ENCODE results near the gene BTNL9. TPM values are rescaled to one million over a fixed set of nuclear protein-coding genes. Genes with fewer than 3 reads are reported as not detected.

Gene BTNL9
- polyA plus RNA-seq, 1 of the 3 experiments (the other 2 are of a cell fraction) = not detected

- ChIA-PET CTCF (no interaction called here), POLR2A (no interaction called here)
- Histone ChIP-seq H3K4me3 (ENCODE audit: low read depth in 2 of 2, low read length in 1 of 2) (no peak overlapping the region), H3K27me3 (ENCODE audit: insufficient read depth) (peaks cover 3% of the 10 kb centered on the region; the same call in 1 of the 2 replicates), H3K9me2 (no peaks in the 10 kb centered on the region), H3K4me2 (no peak overlapping the region), H4K20me1 (ENCODE audit: insufficient read depth) (no peaks in the 10 kb centered on the region), H3K9me3 (no peaks in the 10 kb centered on the region), H3K79me2 (ENCODE audit: insufficient read depth) (no peaks in the 10 kb centered on the region), H3K4me1 (ENCODE audit: control insufficient read depth in 1 of 2, insufficient read depth in 2 of 2, low read depth in 1 of 2, low read length in 1 of 2) (no peaks in the 10 kb centered on the region), H3K9ac (no peak overlapping the region), H3K27ac (ENCODE audit: low read depth in 2 of 2, low read length in 1 of 2) (no peak overlapping the region), H2AFZ (ENCODE audit: low read depth) (no peak overlapping the region), H3F3A (replicated peaks; ENCODE audit: insufficient read depth) (no peaks in the 10 kb centered on the region), H3K36me3 (replicated peaks in 1 of 2; ENCODE audit: control insufficient read depth in 1 of 2, insufficient read depth in 2 of 2, low read length in 1 of 2) (no peaks in the 10 kb centered on the region)
- no peak for DNase-seq
- TF ChIP-seq EZH2phosphoT487 (IDR thresholded peaks at IDR 0.05; ENCODE audit: borderline replicate concordance, low read depth) (no peak), IRF3 (IDR thresholded peaks at IDR 0.05; ENCODE audit: low read depth, low read length) (no peak), FOXM1 (IDR thresholded peaks at IDR 0.05; ENCODE audit: low read depth) (no peak), JUND (IDR thresholded peaks at IDR 0.05) (no peak), NFIC (IDR thresholded peaks at IDR 0.05; ENCODE audit: borderline replicate concordance) (no peak), USF2 (IDR thresholded peaks at IDR 0.05; ENCODE audit: borderline replicate concordance, low read depth, low read length) (no peak), RCOR1 (IDR thresholded peaks at IDR 0.05; ENCODE audit: low read length) (no peak), RFX5 (IDR thresholded peaks at IDR 0.05; ENCODE audit: low read length) (no peak), RAD21 (IDR thresholded peaks at IDR 0.05; ENCODE audit: low read length) (no peak), POLR2AphosphoS5 (IDR thresholded peaks at IDR 0.05; ENCODE audit: low read depth, low read length) (no peak), USF1 (IDR thresholded peaks at IDR 0.05; ENCODE audit: borderline replicate concordance, low read depth) (no peak), ELF1 (IDR thresholded peaks at IDR 0.05) (no peak), SMC3 (IDR thresholded peaks at IDR 0.05; ENCODE audit: low read depth, low read length) (no peak), NRF1 (IDR thresholded peaks at IDR 0.05; ENCODE audit: low read depth, low read length) (no peak), EP300 (IDR thresholded peaks at IDR 0.05; ENCODE audit: borderline replicate concordance in 1 of 2, low read depth in 1 of 2, low read length in 1 of 2) (no peak)
Measured at GRCh38 chr5:181001947-181002346, 38.1 kb upstream of the BTNL9 start.

GRCh38 chr5:181005791-181006190 is 34.3 kb upstream of the BTNL9 start:
- TF ChIP-seq MAX (IDR thresholded peaks at IDR 0.05; ENCODE audit: low read depth) (no peak), GATA2 (CRISPR knock-in tag; IDR thresholded peaks at IDR 0.05) (no peak), TAF1 (IDR thresholded peaks at IDR 0.05; ENCODE audit: borderline replicate concordance, low read depth, low read length) (no peak), IRF3 (IDR thresholded peaks at IDR 0.05; ENCODE audit: low read depth, low read length) (no peak), TCF12 (IDR thresholded peaks at IDR 0.05) (no peak), SMC3 (IDR thresholded peaks at IDR 0.05; ENCODE audit: low read depth, low read length) (no peak), CHD2 (IDR thresholded peaks at IDR 0.05; ENCODE audit: low read length, partially characterized antibody) (no peak), FOXM1 (IDR thresholded peaks at IDR 0.05; ENCODE audit: low read depth) (no peak)
- H4K20me1 ChIP-seq (ENCODE audit: insufficient read depth) = no peaks in the 10 kb centered on the region
- H3K27me3 ChIP-seq (ENCODE audit: insufficient read depth) = peaks cover 3% of the 10 kb centered on the region; the same call in 1 of the 2 replicates
- H3K9me2 ChIP-seq = no peaks in the 10 kb centered on the region
- no peak overlapping the region for H3K4me2 ChIP-seq
- ChIA-PET POLR2A (no interaction called here), CTCF (no interaction called here)
- H3K27ac ChIP-seq (ENCODE audit: low read depth in 2 of 2, low read length in 1 of 2) = no peak overlapping the region
- 20% methylated on average over 9 of the region's 9 CpGs for WGBS (ENCODE audit: low lambda C conversion rate)
- no peaks in the 10 kb centered on the region for H3K36me3 ChIP-seq (replicated peaks in 1 of 2; ENCODE audit: control insufficient read depth in 1 of 2, insufficient read depth in 2 of 2, low read length in 1 of 2)
- H2AFZ ChIP-seq (ENCODE audit: low read depth) = no peak overlapping the region
- H3K4me3 ChIP-seq (ENCODE audit: low read depth in 2 of 2, low read length in 1 of 2) = no peak overlapping the region
- no peak overlapping the region for H3K9ac ChIP-seq
- no peaks in the 10 kb centered on the region for H3F3A ChIP-seq (replicated peaks; ENCODE audit: insufficient read depth)
- no peaks in the 10 kb centered on the region for H3K9me3 ChIP-seq
- no peaks in the 10 kb centered on the region for H3K79me2 ChIP-seq (ENCODE audit: insufficient read depth)
- H3K4me1 ChIP-seq (ENCODE audit: control insufficient read depth in 1 of 2, insufficient read depth in 2 of 2, low read depth in 1 of 2, low read length in 1 of 2) = no peaks in the 10 kb centered on the region
- DNase-seq = no peak

Data from SK-N-SH (cell line).